HL-60 (cell line): ENCODE results near the gene PIK3R4.

Experiments used
- TF ChIP-seq, protein P1 (sequence below): IDR thresholded peaks from one replicate; pipeline ENCODE4 v1.5.1; 2011; ENCODE audit warnings: low read length, control low read depth, inconsistent platforms; ENCODE audit not compliant: insufficient read depth
- TF ChIP-seq, protein P2 (sequence below): IDR thresholded peaks from 2 replicates; pipeline ENCODE4 v1.6.1; 2012; ENCODE audit warnings: low read depth; ENCODE audit not compliant: insufficient replicate concordance

DNA sequence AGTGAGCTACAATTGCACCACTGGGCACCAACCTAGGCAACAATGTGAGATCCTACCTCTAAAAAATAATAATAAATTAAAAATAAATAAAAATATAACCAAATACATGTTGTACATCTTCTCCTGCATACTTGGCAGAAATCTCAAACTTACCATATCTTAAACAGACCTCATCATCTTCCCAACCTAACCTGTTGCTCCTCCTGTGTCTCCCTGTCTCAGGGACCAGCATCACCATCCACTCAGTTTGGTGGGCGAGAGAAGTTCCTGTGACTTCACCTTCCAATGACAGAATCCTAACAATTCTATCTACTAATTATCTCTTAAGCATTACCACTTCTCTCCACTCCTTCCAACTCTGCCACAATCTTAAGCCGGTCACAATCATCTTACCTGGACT lies 3.3 kb downstream of the PIK3R4 start:
- TF ChIP-seq, protein P1, sequence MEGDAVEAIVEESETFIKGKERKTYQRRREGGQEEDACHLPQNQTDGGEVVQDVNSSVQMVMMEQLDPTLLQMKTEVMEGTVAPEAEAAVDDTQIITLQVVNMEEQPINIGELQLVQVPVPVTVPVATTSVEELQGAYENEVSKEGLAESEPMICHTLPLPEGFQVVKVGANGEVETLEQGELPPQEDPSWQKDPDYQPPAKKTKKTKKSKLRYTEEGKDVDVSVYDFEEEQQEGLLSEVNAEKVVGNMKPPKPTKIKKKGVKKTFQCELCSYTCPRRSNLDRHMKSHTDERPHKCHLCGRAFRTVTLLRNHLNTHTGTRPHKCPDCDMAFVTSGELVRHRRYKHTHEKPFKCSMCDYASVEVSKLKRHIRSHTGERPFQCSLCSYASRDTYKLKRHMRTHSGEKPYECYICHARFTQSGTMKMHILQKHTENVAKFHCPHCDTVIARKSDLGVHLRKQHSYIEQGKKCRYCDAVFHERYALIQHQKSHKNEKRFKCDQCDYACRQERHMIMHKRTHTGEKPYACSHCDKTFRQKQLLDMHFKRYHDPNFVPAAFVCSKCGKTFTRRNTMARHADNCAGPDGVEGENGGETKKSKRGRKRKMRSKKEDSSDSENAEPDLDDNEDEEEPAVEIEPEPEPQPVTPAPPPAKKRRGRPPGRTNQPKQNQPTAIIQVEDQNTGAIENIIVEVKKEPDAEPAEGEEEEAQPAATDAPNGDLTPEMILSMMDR, result no peak
- TF ChIP-seq, protein P2, sequence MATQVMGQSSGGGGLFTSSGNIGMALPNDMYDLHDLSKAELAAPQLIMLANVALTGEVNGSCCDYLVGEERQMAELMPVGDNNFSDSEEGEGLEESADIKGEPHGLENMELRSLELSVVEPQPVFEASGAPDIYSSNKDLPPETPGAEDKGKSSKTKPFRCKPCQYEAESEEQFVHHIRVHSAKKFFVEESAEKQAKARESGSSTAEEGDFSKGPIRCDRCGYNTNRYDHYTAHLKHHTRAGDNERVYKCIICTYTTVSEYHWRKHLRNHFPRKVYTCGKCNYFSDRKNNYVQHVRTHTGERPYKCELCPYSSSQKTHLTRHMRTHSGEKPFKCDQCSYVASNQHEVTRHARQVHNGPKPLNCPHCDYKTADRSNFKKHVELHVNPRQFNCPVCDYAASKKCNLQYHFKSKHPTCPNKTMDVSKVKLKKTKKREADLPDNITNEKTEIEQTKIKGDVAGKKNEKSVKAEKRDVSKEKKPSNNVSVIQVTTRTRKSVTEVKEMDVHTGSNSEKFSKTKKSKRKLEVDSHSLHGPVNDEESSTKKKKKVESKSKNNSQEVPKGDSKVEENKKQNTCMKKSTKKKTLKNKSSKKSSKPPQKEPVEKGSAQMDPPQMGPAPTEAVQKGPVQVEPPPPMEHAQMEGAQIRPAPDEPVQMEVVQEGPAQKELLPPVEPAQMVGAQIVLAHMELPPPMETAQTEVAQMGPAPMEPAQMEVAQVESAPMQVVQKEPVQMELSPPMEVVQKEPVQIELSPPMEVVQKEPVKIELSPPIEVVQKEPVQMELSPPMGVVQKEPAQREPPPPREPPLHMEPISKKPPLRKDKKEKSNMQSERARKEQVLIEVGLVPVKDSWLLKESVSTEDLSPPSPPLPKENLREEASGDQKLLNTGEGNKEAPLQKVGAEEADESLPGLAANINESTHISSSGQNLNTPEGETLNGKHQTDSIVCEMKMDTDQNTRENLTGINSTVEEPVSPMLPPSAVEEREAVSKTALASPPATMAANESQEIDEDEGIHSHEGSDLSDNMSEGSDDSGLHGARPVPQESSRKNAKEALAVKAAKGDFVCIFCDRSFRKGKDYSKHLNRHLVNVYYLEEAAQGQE, result no peak
